Endothelial cell of hepatic sinusoid (primary cell): Measurements from ENCODE around the gene VKORC1L1.
"Not testable (repeated sequence)": the region's sequence is repeated elsewhere in the genome, so short reads cannot be mapped to it uniquely, and the experiment has no call there.

ENCODE experiments used
- in situ Hi-C: cut with HindIII; loops from 2 replicates; pipeline ENCODE4 v1.10.0; 2017; ENCODE audit warnings: low sequenced_read_pairs

VKORC1L1 gene

DNA sequence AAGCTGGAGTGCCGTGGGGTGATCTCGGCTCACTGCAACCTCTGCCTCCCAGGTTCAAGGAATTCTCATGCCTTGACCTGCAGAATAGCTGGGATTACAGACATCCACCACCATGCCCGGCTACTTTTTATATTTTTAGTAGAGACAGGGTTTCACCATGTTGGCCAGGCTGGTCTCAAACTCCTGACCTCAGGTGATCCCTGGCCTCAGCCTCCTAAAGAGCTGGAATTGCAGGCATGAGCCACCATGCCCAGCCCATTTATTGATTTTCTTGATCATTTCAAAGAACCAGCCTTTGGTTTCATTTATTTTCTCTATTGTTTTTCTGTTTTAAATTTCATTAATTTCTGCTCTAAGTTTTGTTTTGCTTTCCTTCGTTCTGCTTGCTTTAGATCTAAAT, 58.8 kb downstream of the VKORC1L1 start:
- in situ Hi-C loops = loop anchor here (25.0 kb wide), 1 partner anchor 106 kb away; no protein-coding TSS in a partner anchor

DNA sequence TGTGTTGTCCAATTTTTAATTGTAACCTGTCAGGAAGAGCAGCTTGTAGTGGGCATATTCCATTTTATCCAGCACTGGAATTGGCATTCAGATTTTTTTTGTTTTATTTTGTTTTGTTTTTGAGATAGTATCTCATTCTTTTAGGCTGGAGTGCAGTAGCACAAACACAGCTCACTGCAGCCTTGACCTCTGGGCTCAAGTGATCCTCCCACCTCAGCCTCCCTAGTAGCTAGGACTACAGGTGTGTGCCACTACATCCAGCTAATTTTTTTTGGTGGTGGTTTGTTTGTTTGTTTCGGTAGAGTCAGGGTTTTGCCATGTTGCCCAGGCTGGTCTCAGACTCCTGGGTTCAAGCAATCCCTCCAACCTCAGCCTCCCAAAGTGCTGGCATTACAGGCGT, 64.4 kb downstream of the VKORC1L1 start:
- in situ Hi-C loops = loop anchor here (25.0 kb wide), 1 partner anchor 100 kb away; no protein-coding TSS in a partner anchor

DNA sequence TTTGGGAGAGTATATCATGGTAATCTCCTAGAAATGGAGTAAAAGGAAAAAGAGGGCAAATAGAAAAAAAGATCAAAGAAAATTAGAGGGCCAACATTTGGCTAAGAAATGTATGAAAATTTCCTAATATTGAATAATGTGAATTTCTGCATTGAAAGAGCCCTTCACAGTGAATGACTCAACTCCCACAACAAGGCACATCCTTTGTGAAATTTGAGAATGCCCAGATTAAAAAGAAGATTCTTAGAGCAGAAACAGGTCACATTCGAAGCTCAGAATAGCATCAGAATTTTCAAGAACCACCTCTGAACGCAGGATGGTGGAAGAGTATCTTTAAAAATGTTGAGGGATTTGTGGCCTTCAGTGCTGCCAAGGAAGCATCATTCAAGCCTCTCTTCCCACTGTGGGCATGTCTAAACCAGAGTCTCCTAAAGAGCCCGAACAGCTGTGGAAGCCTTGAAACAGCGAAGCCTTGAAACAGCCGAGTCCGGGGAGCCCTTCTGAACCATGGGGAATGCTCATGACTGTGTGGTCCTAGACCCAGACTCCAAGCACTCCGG, 65.5 kb downstream of the VKORC1L1 start:
- in situ Hi-C loops = loop anchor here (25.0 kb wide), 1 partner anchor 99 kb away; no protein-coding TSS in a partner anchor

DNA sequence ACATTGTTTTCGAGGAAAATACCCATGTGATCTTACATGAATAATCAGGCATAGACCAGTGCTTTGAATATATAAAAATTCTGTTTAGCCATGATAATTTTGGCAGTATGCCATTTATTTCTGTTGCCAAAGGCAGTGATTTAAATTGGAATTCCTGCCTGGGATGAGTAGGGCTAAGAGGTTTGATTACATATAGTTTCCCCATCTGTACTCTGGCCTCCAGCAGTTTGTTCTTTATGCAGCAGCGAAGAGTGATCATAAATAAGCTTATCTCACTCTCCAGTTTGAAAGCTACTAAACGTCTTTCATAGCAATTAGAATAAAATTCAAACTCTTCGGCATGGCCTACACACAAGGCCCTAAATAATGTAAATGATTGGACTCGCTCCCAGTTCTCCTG, 72.9 kb downstream of the VKORC1L1 start:
- in situ Hi-C loops = loop anchor here (25.0 kb wide), 1 partner anchor 92 kb away; no protein-coding TSS in a partner anchor

DNA sequence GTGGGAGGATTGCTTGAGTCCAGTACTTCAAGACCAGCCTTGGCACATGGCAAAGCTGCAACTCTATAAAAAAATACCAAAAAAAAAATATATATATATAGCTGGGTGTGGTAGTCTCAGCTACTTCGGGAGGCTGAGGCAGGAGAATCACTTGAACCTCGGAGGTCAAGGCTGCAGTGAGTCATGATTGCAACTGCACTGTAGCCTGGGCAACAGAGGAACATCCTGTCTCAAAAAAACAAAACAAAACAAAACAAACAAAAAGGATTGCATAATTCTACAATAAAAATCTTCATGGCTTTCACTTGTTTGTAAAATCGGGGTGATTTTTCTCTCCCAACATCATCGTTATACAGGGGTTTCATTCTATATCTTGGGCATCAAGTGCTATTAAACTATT, 74.0 kb downstream of the VKORC1L1 start:
- in situ Hi-C loops = loop anchor here (25.0 kb wide), 1 partner anchor 90 kb away; no protein-coding TSS in a partner anchor

DNA sequence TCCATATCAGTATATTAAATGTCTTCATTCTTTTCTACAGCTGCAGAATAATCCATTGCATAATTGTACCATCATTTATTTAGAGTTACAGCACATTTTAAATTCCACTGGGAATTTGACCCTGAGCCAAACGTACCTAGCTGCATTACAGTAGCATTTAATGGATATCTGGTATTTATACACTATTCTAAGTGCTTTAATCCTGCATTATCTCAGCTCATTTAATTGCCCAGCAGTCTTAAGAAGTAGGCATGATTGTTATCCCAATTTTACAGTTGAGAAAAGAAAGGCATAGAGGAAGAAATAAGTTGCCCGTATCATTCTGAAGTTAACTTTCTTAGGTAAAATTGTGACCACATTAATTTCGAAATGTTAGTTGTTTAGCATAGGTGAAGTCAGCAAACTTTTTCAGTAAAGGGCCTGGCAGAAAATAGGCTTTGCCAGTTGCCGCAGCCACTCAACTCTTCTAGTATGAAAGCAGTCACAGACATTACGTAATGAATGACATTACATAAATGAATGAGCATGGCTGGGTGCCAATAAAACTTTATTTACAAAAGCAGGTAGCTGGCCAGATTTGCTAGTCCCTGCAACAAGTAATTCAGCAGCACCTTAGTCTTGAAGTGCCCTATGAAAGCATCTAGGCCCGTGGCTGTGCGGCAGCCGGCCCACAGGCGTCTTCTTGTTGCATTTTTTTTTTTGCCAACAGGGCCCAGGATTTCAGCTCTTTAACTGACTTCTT, 79.1 kb downstream of the VKORC1L1 start:
- in situ Hi-C loops = no loop called here

DNA sequence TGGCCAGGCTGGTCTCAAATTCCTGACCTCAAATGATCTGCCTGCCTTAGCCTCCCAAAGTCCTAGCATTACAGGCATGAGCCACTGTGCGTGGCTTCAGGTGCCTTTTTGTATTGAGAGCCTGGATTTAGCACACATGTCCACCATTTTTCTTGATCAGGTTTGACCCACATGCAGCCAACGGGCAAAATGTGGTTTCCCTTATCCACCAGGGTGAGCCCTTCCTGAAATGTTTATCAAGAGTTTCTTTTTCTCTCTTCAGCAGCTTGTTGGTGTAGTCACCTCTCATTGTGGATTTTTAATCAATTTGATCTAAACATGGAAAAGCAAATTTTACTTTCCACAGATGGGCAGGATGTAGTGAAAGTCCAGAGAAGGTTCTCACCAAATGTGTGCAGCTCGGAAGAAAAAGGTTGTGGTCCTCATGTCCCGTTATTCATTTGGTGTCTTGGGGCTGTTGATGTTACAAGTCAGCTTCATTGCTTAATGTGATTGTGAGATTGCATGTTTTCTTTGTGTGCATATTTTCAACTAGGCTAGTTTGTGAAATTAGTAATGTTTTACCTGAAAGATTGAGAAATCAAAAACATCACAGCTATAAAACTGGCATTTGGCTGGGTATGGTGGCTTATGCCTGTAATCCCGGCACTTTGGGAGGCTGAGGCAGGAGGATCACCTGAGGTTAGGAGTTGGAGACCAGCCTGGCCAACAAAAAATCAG, 80.3 kb downstream of the VKORC1L1 start:
- in situ Hi-C loops = no loop called here

DNA sequence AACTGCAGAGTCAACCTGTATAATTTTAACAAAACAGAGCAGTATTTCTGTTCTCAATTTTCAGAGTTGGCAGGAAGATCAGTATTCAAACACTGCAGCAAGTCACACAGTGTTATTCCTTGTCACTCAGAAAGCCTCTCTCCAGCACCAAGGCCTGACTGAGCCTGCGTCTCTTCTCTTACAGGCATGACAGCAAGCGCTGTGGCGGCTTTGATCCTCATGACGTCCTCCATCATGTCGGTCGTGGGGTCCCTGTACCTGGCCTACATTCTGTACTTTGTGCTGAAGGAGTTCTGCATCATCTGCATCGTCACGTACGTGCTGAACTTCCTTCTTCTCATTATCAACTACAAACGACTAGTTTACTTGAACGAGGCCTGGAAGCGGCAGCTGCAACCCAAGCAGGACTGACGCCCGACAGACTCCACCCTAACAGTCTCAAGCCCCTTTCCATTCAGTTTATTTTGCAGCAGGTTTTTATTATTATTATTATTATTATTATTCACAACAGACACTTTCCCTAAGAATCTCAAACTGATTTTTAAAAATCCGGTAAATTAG, 81.1 kb downstream of the VKORC1L1 start:
- in situ Hi-C loops = no loop called here

DNA sequence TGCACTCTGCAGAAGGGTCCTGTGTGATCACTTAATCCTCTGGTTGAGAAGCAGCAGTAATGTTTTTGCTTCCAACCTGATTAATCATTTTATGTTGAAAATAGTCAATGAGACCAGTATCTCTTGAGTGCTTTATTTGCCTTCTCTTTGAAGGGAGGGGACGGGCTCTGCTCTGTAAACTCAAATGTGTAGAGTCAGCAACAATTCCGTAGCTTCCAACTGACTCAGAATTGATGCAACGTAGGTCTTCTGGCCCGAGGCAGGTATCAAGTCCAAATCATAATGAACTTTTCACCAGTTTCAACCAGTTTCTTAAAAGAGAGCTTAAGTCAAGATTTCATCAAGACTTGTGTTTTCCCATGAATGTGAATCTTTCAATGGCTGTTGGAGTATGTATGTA, 82.8 kb downstream of the VKORC1L1 start:
- in situ Hi-C loops = no loop called here

DNA sequence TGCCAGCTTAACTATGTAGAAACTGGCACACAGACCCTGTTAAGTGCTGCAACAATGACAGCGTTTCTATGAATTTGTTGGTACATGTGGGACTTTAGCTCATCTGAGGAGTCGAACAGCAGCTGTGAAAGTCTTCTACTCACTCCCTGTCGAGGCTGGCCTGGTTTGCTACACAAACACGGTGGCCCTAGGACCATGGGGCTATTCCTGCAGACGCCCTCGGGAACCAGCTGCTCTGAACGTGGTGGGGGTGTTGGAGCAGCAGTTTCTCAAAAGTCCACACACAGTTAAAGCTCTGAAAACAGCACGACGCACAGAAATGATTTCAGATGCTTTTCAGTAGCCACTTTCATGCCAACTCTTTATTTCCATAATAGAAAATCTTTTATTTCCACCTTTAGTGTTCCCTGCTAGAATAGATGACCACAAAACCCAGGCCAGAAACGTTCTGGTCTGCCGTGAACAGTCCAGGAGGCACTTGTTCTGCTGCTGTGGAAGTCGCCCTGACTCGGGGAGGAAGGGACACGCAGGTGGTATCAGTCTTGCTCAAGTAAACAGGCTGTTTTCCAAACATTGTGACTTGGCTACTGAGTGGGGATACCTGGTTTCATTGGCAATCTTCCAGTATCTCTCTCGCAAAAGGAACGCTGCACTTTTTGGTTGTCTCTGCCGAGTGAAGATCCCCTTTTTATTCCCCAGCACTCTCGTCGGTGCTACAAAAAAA, 87.6 kb downstream of the VKORC1L1 start:
- in situ Hi-C loops = no loop called here

DNA sequence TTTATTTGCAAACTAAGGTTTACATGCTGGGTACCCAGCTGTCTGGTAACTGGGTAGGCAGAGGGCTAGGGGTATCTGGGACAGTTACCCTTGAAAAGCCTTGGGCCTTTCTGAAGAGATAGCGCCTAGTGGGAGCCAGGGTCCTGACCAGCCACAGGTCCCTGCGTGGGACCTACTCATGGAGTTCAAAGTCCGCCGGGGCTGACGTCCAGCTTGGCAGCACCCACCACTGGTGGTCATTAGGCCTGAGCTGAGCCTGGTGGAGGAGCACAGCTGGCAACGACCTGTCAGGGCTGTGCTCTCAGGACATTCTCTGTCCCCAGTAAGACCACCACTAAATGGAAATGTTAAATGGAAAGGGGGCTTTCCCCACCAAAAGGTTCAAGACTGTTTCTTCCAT, 89.2 kb downstream of the VKORC1L1 start:
- in situ Hi-C loops = no loop called here

DNA sequence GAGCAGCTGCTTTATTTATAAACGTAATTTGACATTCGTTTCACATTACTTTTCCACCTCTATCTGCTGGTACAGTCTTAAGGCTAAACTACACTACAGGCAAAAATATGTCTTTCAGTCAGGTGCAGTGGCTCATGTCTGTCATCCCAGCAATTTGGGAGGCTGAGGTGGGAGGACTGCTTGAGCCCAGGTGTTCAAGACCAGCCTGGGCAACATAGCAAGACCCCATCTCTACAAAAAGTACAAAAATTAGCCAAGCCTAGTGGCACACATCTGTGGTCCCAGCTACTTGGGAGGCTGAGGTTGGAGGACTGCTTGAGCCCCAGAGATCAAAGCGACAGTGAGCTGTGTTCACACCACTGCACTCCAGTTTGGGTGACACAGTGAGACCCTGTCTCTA, 91.8 kb downstream of the VKORC1L1 start:
- in situ Hi-C loops = not testable (repeated sequence)

DNA sequence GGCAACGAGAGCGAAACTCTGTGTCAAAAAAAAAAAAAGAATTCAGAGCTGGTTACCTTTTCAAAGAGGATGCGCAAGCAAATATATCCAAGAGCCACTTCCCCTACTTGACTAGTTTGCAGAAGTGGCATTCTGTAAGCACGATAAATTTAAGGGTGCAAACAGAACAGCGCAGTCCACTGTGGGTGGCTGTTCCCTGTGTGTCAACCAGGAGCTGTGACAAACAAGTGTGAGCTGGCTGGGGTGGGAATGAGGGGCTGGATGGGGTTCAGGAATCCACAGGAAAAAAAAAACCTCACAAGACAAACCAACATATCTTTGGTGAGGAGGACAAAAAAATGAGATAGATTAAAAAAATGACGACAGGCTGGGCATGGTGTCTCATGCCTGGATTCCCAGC, 93.3 kb downstream of the VKORC1L1 start:
- in situ Hi-C loops = no loop called here

DNA sequence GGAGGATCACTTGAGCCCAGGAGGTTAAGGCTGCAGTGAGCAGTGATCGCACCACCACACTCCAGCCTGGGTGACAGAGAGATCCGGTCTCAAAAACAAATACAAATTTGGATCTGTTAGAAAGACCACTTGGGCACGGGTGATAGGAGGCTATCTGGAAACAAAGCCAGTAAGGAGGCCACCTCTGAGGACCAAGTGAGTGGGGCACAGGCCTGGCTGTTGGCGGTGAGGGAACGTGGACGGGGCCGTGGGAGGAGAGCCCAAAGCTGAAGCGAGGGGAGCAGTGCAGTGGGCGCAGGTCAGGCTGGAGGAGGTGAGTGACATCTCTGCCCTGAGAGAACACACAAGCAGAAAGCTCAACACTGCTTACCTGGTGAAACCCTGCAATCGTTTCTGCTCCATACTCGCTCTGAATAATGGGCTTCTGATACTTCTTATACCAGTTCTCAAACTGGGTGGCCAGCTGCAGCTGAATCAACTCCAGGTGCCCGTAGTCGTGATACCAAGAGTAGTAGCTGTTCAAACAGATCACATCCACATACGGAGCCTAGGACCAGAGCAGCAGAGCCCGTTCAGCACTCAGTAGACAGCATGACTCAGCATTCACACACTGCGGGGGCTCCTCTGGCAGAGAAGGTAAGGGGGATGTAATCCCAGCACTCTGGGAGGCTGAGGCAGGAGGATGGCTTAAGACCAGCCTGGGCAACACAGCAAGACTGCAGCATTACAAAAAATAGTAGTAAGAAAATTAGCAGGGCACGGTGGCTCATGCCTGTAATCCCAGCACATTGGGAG, 94.7 kb downstream of the VKORC1L1 start:
- in situ Hi-C loops = no loop called here

DNA sequence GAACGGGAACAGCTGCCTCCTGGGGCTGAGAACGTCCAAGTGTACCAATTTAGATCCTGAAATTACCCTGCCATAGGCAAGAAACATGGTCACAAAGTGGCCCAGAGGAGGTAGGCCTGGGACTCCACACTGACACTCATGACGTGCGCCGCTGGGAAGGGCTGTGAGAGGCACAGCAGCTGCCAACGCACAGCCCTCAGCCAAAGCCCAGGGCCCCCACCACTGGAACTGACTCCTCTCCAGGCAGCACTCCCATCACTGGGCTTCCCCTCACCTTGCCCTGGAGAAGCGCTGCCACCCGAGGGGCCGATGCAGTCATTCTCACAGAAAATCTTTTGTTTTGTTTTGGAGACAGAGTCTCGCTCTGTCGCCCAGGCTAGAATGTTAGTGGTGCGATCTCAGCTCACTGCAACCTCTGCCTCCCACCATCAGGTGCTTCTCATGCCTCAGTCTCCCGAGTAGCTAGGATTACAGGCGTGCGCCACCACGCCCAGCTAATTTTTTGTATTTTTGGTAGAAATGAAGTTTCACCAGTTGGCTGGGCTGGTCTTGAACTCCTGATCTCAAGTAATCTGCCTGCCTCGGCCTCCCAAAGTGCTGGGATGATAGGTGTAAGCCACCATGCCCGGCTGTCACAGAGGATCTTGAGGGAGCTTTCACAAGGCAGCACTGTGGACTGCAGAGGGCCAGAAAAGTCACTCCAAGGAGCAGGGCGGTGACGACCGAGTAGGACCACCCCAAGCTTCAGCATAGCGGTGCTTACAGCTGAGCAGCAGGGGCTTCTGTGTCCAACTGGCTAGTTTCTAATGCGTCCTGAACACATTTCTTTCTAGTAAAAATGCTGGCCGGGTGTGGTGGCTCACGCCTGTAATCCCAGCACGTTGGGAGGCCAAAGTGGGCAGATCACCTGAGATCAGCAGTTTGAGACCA, 95.6 kb downstream of the VKORC1L1 start:
- in situ Hi-C loops = no loop called here

DNA sequence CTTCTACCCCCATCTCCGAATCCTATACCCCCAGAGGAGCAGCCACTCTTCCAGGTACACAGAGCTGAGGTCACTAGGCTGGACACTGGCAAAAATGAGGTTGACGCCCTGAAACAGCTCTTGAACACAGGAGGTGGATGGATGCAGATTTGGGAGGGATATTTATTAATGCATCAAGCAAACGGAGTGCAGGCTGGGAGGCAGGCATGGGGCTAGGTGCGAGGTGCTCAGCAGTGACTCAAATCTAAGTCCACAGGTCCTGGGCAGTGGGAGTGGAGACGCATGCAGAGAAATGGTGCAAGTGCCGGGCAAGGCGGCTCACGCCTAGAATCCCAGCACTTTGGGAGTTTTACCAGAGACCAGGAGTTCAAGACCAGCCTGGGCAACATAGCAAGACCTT, 98.1 kb downstream of the VKORC1L1 start:
- in situ Hi-C loops = no loop called here

DNA sequence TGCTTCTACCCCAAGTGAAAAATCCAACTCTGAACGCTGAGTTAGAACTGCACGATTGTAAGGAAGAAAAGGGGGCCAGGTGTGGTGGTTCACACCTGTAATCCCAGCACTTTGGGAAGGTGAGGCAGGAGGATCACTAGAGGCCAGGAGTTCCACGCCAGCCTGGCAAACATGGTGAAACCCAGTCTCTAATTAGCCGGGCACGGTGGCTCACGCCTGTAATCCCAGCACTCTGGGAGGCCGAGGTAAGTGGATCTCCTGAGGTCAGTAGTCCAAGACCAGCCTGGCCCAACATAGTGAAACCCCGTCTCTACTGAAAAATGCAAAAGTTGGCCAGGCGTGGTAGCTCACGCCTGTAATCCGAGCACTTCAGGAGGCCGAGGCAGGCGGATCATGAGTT, 100.1 kb downstream of the VKORC1L1 start:
- in situ Hi-C loops = no loop called here

DNA sequence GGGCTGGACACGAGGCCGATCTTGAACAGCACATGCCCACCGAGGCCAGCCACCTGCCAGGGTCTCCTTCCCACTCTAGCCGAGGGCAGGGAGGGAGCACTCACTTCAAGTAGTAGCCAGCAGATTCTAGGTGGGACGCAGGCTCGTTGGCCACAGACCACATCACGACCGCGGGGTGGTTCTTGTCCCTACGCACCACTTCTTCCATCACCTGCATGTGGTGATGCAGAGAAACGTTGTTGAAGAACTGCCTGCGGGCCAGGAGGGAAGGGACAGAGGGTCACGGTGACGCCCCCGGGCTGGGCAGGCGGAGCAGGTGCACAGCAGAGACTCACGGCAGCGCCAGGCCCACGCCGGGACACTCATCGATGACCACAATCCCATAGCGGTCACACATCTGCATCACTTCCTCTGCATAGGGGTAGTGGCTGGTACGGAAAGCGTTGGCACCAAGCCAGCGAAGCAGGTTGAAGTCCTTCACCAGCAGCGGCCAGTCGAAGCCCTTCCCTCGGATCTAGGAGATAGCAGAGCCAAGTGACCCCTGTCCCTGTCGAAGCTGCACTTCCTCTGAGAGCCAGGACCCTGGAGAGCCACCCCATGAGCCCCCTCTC, 101.4 kb downstream of the VKORC1L1 start:
- in situ Hi-C loops = no loop called here

DNA sequence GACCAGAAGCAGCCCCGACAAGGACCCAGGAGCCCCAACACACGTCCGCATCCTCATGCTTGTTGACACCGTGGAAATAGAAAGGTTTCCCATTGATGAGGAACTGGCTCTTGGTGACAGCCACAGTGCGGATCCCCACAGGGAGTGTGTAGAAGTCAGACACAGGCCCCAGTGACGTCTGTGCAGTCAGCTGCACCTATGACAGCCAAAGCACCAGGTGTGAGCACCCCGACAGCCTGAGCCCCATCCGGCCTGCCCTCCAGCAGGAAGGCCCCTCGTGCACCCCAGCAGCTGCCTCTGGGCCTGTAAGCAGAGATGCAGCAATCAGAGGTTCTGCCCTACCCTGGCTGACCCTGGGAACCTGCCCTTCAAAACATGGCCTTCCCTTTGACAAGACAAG, 102.0 kb downstream of the VKORC1L1 start:
- in situ Hi-C loops = no loop called here
